HG03103 (cell line): Measurements from ENCODE around the gene LRRFIP1.
"Not testable (repeated sequence)": the region's sequence is repeated elsewhere in the genome, so short reads cannot be mapped to it uniquely, and the experiment has no call there.

Source experiments
- ATAC-seq: cut with Tn5 transposase; IDR thresholded peaks from one replicate; pipeline ENCODE4 v1.9.1; 2021; ENCODE audit warnings: low read depth; ENCODE audit not compliant: unreplicated experiment

The LRRFIP1 gene, protein sequence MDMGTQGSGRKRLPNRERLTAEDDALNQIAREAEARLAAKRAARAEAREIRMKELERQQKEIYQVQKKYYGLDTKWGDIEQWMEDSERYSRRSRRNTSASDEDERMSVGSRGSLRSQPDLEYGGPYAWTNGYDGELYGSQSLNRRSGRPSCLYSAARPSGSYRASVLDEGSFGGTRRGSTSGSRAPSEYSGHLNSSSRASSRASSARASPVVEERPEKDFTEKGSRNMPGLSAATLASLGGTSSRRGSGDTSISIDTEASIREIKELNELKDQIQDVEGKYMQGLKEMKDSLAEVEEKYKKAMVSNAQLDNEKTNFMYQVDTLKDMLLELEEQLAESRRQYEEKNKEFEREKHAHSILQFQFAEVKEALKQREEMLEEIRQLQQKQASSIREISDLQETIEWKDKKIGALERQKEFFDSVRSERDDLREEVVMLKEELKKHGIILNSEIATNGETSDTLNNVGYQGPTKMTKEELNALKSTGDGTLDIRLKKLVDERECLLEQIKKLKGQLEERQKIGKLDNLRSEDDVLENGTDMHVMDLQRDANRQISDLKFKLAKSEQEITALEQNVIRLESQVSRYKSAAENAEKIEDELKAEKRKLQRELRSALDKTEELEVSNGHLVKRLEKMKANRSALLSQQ

GRCh38 chr2:237627441-237628246 lies at the start of gene LRRFIP1:
LRRFIP1 (plus strand) TSS chr2:237627587; CDS start chr2:237627645, 58 bp downstream.
- no peak for ATAC-seq

DNA sequence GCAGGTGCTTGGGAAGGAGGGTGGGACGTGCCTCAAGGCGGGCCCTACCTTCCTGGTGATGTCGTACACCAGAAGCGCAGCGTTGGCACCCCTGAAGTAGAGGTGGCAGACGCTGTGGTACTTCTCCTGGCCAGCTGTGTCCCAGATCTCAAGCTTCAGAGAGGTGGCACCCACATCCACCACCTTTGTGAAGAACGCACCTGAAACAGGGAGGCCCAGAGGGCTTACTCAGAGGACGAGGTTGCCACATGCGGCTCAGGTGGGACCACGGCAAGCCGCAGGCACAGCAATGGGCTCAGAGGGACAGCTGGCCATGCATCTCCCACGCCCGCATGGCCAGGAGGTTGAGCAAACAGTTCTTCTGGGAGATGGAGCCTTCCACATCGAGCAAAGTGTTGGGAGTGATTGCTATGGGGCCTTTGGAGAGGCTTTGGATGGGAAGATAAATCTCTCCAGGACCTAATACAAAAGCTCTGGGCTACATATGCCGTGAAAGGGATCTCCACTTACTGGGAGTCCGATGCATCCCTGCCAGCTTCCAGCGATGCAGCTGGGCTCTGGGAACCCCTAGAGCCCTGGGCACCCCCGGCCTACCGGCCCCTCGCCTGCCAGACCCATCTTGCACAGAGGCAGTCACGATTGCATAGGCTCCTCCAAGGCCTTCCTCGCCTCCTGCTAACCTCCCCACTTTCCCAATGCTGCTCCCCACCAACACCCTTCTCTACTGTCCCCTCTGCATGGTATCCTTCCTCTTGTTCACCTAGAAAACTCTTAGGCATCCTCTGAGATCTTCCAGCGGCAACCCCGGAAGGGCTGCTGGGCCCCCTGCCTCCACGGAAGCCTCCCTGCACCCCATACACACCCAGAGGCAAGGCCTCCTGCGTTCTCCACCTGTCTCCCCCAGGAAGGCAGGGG lies 49.2 kb upstream of the LRRFIP1 start:
- ATAC-seq, result no peak

- ATAC-seq, result no peak
Measured at GRCh38 chr2:237581326-237581725, 46.1 kb upstream of the LRRFIP1 start.

DNA sequence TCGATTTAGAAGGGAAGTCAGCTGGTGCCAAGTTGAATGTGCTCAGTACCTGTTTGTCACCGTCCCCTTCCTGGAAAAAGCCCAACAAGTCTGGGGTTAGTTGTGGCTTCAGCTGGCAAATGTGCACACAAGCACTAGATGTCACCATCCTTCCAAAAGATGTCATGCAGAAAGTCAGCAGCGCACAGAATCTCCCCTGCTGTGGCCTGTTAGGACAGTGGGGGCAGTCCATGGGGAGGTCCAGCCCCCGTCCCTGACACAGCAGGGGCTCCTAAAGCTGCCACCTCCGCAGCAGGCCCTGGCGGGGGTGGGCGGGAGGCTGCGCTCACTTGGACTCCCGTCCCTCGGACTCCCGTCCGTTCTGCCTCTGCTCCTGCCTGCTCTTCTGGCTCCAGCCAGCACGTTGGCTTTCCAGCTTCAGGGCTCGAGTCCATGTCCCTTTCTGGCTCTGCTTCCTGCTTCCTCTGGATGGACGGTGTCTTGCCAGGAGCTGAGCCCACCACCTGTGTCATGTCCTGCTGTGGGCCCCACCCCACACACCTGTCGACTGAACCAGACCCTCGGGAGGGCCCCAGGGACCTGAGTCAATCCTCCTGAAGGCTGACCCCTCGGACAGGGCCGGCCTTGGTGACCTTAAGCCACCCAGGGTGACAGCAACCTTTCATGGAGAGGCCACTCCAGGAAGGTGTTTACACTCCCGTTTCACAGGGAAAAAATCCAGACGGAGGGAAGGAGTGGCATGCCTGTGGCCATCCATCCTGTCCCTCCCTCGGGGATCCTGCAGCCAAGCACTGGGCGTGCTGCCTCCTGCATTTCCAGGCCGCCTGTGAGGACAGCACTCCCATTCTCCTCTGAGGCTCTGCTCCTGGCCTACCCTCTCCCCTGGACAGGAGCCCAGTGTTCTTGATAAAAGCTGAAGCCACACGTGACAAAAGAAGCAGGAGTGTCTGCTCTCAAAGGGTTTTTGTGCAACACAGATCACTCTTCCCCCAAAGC lies 45.3 kb upstream of the LRRFIP1 start:
- no peak for ATAC-seq

GRCh38 chr2:237583385-237584295 lies 43.7 kb upstream of the LRRFIP1 start:
- no peak for ATAC-seq

GRCh38 chr2:237585590-237586221 lies 41.7 kb upstream of the LRRFIP1 start:
- no peak for ATAC-seq

GRCh38 chr2:237588044-237588696 lies 39.2 kb upstream of the LRRFIP1 start:
- ATAC-seq, result no peak

DNA sequence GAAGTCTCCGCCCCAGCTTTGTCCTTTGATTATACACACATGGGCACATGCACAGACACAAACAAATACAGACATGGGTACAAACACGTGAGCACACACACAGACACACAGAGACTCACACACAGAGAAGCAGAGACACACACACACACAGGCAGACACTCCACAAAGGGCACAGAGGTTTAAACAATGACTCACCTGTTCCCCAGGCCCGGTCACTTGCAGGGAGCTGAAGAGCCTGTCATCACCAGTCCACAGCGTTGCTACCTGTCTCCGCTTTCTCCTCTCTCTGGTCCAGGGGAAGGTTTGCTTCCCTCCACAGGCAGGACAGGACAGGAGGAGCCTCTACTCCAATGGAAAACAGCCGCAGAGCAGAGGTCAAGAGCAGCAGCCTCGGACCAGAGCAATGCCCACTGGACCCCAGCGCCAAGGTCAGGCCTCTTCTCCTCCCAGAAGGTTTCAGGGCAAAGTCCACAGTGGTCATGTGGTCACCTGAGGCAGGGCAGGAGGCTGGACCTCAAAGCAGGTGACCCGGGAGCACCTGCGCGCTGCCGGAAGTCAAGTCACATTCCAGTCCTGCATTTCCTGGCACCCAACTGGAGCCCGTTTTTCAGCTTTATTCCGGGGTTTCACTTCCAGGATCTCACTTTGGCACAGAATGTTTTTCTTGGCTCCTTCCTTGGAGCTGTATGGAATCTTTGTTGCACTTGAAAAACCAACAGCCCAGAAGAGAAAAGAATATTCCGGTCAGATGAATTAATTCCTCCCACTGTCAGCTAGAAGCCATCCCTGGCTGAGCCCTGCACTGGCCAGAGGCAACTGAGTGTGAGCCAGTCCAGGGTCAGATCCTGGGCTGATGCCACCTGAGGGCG lies 36.9 kb upstream of the LRRFIP1 start, which contains the start of gene RAB17:
Gene RAB17 (minus strand): TSS at position 463 of the 869 bp plus-strand sequence. CDS start 4,580 bp downstream, outside the sequence.
- ATAC-seq, result no peak

DNA sequence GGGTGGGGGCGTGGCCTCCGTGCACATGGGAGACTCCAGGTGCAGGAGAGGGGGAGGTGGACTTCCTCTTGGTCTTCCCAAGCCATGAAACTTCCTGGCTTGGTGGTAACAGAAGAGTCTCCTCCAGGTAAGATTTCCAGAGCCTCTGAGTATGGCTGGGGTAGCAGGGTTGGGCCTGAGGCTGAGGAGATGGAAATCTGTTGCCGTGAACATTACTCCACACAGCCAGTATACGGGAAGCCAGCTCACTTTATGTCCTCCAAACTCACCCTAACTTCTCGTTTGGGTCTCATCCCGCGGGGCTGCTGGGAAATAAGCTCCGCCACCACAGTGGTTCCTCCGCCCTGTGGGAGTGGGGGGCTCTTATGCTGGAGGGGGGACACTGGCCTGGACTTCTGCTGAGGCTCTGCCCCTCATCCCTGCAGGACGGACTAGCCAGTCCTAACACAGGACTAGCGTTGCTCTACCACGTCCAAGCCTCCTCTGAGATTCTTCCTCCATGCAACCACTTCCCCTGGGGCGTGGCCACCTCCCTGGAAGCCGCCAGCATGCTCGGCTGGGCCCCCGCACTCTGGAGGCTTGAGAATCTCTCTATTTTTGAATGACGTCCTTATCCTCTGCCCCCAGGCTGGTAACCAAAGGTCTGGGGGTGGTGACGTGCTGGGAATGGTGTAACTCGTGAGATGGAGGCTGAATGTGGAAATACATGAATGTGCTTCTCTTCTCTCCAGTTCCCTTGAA lies 36.1 kb upstream of the LRRFIP1 start:
- ATAC-seq, result no peak

GRCh38 chr2:237592425-237592980 lies 34.9 kb upstream of the LRRFIP1 start:
- ATAC-seq, result no peak

GRCh38 chr2:237593036-237593435 lies 34.4 kb upstream of the LRRFIP1 start:
- no peak for ATAC-seq

GRCh38 chr2:237593596-237594320 lies 33.6 kb upstream of the LRRFIP1 start:
- no peak for ATAC-seq

GRCh38 chr2:237594514-237594871 lies 32.9 kb upstream of the LRRFIP1 start:
- ATAC-seq, result no peak

GRCh38 chr2:237595829-237596519 lies 31.4 kb upstream of the LRRFIP1 start:
- ATAC-seq, result not testable (repeated sequence)
